ENCODE data around the gene MCAT.

MCAT gene, protein sequence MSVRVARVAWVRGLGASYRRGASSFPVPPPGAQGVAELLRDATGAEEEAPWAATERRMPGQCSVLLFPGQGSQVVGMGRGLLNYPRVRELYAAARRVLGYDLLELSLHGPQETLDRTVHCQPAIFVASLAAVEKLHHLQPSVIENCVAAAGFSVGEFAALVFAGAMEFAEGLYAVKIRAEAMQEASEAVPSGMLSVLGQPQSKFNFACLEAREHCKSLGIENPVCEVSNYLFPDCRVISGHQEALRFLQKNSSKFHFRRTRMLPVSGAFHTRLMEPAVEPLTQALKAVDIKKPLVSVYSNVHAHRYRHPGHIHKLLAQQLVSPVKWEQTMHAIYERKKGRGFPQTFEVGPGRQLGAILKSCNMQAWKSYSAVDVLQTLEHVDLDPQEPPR

DNA sequence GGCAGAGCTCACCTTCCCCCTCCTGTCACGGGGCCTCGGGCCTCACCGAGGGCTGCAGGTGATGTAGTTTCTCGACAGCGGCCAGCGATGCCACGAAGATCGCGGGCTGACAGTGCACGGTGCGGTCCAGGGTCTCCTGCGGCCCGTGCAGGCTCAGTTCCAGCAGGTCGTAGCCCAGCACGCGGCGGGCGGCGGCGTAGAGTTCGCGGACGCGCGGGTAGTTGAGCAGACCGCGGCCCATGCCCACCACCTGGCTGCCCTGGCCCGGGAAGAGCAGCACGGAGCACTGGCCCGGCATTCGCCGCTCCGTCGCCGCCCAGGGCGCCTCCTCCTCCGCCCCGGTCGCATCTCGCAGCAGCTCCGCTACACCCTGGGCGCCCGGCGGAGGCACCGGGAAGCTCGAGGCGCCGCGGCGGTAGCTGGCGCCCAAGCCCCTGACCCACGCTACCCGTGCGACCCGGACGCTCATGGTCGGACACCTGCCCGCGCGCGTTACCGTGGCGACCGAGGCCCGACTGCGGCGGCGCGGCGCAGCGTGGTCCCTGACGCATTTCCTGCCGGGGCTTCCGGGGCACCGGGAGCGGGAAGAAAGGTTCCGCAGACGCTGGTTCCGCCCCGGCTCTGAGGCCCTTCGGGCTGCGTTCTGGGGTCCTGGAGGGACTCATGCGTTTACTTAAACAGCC is at the start of gene MCAT:
TSS of gene MCAT (minus strand) at position 519 of the 683 bp plus-strand sequence. CDS start at position 469, 50 bp downstream.
- peak; percentile 71 for DNase-seq

DNA sequence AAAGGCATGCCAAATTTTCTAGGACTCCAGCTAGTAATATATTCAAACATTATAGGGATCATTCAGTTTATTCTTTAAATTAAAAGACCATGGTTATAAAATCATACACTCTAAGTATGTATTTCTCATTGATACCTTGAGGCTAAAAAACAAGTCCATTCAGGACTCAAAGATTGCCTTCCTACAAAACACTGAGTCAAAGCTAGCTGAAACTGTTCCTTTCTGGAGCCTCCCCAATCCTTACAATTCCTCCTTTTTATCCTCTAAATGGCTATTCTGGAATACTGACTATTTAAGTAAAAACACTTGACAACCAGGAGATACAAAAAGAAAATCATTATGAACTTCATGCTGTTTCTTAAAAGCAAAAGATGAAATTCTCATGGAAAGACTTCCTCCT is 48.6 kb upstream of the MCAT start:
- no peak for DNase-seq

DNA sequence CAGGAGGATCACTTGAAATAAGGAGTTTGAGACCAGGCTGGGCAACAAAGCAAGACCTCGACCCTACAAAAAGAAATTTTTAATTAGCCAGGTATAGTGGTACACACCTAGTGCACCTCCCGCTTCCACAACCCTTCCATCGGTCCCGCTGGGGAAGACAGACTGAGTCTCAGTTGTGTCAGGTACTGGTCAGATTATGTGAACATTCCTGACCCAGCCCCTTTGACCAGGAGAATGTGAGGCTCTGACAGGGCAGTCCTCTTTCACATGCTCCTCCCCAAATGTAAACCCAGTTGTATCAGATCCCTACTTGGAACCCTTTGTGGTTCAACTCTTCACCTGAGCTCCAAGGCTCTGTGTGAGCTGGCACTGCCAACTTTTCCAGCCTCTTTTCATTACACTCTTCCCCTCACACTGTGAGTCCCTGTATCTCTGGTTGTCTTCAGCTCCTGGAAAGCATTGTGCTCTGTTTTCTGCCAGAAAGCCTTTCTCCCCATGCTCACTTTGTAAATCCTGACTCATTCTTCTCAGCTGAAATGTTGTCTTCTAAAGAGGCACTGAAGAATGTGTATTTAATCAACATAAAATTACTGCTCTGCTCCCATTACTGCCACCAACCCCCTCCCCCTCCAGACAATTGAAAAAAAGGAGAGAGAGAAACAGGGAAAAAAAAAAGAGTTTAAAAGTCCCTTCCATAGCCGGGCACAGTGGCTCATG is 45.8 kb upstream of the MCAT start:
- DNase-seq, result no peak

DNA sequence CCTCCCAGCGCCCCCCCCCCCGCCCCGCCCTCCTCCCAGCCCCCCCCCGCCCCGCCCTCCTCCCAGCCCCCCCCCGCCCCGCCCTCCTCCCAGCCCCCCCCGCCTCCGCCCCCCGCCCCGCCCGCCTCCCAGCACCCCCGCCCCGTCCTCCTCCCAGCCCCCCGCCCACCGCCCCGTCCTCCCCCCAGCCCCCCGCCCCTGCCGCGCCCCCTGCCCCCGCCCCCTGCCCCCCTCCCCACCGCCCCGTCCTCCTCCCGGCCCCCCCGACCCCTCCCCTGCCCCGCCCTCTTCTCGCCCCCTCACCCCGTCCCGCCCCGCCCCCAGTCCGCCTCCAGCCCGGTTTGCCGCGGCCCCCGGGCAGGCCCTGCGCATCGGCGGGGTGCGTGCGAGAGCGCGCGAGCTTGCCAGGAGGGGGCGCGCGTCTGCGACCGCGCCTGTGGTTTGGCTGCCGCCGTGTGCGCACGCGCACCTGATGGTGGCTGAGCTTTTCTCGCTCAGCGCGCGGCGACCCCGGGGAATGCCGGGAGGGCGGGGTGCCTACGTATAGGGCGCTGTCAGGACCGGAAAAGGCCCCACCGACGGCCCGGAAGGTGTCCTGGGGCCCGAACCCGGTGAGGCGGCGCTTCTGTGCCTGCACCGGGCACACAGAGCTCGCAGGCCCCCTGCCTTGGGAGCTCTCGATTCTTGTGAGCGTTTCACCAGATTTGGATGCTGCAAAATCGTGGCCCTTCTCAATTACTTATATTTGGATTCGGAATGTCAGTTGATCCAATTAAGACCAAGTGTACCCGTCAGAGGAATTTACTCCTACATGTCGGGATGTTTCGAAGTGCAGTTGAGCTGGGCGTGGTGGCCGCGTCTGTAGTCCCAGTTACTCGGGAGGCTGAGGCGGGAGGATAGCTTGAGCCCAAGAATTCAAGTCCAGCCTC is 44.2 kb upstream of the MCAT start:
- peak; percentile 75 for DNase-seq

DNA sequence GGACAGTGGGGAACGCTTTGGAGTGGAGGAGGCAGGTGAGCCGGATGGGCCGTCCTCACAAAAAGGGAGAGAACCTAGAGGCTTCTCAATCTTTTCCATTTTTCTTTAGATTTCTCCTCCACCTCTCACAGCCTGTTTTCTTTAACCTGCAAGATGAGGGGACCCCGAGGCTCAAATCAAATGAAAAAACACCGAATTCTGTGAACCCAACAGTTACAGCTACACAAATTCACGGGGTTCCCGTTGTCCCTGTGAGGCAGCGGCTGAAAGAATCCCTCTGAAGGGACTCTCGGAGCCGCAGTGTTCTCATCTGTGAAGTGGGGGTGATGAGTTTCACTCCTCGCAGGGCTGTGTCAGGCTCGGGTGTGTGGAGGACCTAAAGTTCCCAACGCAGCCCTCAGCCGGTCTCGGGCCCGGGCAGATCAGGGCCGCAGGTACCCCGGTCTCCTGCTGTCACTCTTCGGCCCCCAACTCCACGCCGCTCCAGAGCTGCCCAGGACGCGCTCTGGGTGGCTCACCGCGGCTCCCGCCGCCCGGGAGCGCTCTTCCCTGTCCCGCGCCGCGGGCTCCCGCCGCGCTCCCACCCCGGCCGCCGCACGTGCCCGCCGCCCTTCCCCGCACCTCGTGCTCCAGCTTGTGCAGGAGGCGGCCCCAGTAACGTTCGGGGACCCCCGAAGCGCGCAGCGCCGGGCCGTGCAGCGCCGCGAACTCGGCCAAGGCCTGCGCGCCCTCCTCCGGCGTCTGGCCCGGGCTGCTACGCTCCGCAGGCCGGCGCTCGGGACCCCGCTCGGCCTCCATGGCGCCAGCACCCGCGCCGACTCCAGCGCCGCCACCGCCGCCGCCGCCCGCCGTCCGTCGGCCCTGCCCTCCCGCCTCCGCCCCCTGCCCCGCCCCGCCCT is 43.3 kb upstream of the MCAT start, which contains the start of gene TTLL12:
TSS of gene TTLL12 (minus strand) at position 863 of the 899 bp plus-strand sequence. CDS start at position 798, 65 bp downstream.
- DNase-seq, result no peak

DNA sequence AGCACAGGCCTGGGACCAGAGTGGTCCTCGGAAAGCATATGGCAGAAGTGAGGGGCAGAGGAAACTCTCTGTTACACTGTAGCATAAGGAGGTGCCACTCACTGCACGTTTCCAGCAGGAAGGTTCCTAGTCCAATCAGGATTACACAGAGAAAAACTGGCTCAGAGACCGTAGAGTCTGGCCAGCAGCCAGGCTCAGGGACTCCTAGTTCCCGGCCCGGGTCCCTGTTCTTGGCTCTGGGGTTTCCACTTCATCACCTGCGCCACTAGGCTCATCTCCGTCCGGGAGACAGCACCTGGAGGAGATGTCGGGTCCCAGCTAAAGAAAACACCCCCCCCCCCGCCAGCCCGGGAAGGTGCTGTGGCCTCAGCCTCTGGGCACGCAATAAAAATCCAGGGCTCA is 42.7 kb upstream of the MCAT start:
- no peak for DNase-seq

DNA sequence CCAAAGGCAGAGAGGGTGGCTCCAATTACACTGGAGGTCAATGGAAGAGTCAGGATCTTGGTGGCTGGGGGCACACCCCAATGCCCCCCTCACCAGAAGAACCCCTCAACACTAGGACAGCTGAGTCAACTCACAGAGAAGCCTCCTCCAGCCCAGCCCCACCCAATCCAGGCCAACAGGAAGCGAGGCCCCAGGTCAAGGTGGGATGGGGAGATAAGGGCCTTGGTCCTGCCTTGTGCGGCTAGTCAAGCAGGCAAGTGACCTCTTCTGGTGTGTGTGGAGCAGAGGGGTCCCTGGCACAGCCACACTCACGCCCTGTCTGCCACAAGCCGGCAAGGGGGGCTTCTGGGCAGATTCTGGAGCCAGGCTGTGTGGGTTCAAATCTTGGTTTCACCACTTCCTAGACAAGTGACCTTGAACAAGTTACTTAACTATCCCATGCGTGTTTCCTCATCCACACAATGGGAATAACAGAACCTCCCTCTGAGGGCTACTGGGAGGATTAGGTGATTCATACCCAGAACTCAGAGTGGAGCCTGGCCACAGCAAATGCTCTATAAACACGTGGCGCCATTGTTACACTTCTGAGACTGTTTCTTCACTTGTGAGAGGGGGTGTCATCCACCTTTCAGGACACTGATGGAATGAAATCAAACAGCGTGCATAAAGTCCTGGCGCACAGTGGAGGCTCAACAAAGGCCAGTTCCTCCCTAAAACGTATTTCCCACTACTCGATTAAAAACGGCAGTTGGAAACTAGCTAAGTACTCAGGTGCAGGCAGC is 40.5 kb upstream of the MCAT start:
- no peak for DNase-seq

DNA sequence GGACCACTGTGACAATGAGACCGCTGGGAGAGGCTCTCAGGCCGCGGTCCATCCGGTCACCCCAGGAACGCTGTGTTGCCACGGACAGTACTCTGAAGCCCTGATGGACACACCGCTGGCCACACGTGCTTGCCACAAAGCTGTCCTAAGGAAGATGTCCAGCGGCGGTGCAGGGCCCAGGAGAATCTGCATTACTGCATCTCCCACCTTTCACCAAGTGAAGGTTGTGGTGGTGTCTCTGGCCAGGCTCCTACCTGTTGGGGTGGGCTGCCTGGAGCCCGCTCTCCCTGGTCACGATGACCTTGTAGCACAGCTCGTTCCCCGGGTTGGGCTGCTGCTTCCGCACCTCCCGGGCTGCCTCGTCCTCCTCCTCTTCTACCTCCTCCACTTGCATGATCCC is 39.5 kb upstream of the MCAT start:
- DNase-seq, result no peak

DNA sequence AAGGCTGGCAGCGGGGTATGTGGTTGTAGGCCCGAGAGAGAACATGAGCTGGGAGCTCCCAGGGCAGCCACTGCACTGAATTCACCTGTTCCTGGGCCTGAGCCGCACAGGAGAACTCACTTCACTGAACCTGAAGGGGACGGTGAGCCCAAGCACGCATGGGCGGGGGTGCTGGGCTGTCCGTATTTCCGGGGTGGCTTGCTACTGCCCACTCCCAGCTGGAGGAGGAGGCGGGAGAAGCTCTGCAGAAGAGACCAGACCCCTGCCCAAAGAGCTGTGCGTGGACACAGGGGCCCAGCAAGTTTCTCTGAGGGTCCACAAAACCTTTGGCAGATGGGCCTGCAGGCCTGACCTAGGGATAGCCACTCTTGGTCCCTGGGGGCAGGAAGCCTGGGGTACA is 38.9 kb upstream of the MCAT start:
- DNase-seq, result no peak

DNA sequence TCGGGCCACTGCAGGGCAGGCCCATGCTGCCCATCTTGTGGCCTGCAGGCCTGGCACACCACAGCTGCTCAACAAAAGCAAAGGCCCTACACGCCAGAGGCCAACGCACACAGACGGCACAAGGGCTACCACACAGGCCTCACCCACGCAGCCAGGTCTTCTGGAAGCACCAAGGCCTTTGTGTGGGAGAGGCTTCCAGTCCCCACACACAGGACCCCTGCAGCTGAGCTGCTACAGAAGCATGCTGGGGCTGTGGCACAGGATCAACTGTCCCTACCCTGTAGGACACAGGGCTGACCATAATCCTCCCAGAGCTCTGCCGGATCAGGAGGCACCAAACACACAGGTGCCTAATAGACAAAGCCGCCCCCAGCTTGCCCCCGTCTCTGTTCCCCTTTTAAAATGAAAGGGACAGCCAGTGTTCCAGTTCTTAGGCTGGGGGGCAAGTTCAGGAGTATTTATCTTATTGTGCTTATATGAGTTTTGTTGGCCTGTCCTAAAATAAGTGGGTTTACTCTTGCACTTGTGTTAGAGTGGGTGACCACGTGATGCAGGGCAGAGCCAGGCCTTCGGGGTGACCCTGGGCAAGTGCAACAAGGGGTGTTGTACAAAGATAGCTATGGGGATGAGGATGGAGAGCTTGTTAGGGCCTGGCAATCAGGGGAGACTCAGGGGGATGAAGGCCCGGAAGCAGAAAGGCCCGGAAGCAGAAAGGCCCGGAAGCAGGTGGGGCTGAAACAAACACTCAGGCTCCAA is 38.3 kb upstream of the MCAT start:
- DNase-seq, result no peak

DNA sequence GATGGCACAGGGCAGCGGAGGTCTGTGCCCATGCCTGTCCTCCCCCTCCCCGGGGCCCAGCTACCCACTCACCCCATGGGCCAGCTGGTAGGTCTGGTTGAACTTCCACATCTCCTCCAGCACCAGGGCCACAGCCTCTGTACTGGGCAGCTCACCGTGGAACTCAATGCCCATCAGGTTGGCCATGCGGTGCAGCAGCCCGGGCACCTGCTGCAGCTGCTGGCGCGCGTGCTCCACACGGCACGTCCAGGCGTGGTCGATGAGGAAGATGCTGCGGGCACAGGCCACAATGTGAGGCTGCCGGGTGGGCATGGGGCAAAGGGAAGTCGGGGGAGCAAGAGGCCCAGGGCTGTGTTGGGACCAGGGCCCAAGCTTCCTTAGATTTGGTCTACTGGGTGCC is 37.5 kb upstream of the MCAT start:
- DNase-seq, result no peak

DNA sequence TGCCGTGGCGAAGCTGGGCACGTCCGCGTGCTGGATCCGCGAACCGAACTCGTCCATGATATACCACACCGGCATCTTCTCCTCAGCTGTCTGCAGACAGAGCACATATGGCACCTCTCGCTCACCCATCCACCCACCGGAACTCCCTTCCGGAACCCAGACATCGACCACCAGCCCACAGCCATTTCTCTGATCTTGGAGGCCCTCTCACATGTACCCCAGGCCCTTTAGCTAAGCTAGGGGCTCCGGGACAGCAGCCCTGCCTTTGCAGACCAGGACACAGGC is 36.7 kb upstream of the MCAT start:
- no peak for DNase-seq

DNA sequence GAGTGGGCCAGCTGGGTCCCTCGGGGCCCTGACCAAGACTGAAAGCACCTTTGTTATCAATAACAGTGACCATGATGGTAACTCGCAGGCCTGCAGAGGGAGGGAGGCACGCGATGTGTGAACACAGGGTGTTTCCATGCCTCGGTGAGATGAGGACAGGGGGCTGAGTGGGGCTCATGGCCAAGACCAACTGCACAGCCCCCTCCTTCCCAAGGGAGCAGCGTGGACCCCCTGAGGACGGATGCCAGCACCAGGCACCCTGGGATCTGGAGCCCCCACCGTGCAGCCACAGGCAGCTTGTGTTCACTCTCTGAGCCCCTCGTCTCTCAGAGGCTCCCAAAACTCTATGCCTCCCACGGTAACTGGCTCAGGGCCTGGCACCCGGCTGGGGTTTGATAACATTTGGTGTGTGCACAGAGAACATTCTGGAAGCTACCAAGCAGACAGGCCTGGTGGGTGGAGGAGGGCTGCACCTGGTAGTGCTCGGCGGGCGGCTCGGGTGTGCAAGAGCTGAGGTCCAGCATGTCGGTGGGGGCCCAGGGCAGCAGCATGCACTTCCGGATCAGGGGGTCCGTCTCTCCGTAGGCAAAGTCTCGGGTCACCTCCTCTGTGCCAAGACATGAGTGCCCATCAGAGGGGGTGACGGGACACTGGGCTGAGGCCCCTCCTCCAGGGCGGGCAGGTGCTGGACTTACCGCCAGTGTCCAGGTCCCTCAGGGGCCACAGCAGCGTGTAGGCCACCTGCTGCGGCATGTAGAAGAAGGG is 36.1 kb upstream of the MCAT start:
- no peak for DNase-seq

DNA sequence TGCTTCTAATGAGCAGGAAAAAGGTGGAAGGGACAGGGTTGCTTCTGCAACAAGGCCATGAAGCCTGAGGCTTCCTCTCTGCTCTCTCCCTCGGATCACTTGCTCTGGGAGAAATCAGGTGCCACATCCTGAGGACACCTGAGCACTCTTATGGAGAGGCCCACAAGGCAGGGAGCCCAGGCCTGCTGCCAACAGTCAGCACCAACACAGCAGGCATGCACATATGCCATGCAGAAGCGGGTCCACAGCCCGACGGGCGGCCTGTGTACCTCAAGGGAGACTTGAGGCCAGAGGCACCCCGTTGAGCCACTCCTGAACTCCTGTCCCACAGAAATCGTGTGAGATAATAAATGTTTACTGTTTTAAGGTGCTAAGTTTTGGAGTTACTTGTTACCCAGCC is 34.3 kb upstream of the MCAT start:
- no peak for DNase-seq

DNA sequence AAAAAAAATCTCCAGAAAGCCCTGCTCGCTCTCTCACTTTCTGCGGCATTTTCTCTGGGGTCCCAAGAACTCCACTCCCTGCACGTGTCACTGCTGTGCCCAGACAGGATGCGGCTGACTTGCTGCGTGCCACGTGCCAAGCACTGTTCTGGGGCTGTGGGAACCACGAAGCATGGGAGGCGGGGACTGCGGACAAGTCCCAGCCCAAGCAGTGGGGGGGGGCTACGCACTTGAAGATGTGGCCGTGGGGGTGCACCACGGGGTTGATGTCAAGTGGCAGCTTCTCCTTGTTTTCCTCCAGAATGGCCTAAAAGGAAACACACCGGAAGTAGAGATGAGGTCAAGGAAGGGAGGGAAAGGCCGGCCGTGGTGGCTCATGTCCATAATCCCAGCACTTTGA is 32.9 kb upstream of the MCAT start:
- no peak for DNase-seq

DNA sequence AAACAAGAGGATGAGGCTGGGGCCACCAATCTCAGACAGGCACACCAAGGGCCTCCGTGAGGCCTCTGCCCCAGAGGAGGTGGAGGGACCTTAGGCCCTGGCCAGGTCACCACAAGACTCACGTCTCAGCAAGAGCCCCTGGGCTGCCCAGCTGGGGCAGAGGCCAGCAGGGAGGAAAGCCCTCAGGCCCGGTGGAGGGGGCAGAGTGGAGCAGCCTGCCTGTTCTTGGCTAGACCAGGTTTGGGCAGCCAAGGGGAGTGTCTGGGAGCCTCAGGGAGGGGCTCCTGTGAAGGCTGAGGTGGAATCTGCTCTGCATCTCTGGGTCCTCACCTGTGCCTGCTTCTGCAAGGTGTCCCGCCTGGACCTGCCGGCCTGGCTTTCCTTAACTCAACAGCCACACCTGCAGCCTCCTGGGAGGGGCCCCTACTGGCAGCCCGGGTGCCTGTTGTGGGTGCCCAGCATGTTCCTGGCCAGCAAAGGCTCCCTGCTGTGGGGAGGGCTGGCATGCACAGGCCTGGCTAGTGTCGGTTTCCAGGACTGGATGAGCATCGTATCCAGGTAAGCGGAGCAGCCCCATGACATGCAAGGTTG is 31.8 kb upstream of the MCAT start:
- DNase-seq, result no peak

DNA sequence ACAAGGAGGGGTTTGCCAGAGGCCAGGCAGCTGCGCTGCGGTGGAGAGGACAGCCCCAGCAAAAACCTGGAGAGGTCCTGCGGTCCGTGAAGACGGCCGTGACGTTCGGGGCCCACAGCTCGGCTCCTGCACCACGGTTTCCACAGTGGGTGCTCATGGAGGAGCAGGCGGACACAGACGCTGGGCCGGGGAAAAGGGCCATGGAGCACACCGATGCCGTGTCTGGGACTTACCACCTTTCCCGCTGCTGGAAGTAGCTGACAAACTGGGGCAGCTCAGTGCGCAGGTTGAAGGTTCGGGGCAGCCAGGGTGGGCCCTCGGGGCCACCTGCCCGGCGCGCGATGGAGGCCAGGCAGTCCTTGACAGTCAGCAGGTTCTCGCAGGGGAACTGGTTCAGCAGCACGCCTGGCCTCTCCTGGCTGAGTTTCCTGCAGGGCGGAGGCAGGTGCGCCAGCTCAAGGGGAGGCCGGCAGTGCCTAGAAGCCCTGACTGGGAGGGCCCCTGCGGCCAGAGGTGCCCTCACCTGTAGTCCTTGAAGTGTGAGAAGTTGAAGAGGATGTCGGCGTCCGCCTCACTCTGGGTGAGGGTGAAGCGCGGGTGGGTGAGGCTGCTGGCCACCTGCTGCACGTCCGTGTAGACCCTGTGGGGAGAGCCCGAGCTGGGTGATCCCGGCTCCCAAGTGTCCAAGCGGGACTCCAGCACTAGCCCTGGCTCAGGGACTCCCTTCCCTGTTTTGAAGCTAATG is 30.9 kb upstream of the MCAT start:
- peak; percentile 75 for DNase-seq

DNA sequence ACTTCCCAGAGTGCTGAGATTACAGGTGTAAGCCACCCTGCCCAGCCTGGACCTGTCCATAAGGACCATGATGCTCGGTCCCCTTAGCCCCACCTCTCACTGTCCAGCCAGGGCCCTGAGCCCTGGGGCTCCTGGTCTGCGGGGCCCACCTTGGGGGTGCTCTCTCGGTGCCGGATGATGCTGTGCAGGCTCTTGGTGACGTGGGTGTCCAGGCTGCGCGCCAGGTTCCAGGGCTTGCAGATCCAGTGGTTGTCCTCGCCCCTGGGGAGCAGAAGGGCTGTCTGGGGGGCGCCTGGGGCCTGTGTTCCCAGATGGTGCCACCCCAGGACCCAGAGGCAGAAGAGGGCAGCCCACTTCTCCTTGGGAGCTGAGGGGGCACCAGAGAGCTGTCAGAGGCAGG is 30.4 kb upstream of the MCAT start:
- DNase-seq, result no peak
